GM18502 (cell line): Measurements from ENCODE around the gene FGFR3.

ENCODE experiments used
- ATAC-seq: cut with Tn5 transposase; IDR thresholded peaks from one replicate; pipeline ENCODE4 v1.9.1; 2021; ENCODE audit warnings: mild to moderate bottlenecking; ENCODE audit not compliant: unreplicated experiment, poor library complexity

The FGFR3 gene

GRCh38 chr4:1792832-1793495, at the start of gene FGFR3:
TSS of gene FGFR3 (plus strand) at chr4:1793293. CDS start at chr4:1793935, 642 bp downstream.
- ATAC-seq, result no peak

GRCh38 chr4:1743551-1743950, 49.5 kb upstream of the FGFR3 start:
- ATAC-seq, result no peak

- ATAC-seq, result no peak
Measured at GRCh38 chr4:1743975-1744374, 49.1 kb upstream of the FGFR3 start.

- ATAC-seq, result no peak
Measured at GRCh38 chr4:1744552-1744951, 48.5 kb upstream of the FGFR3 start.

- ATAC-seq, result no peak
Measured at GRCh38 chr4:1745165-1745564, 47.9 kb upstream of the FGFR3 start.

GRCh38 chr4:1745697-1746096, 47.4 kb upstream of the FGFR3 start:
- no peak for ATAC-seq

GRCh38 chr4:1746265-1746691, 46.8 kb upstream of the FGFR3 start:
- no peak for ATAC-seq

- no peak for ATAC-seq
Measured at GRCh38 chr4:1746919-1747602, 46.0 kb upstream of the FGFR3 start.

GRCh38 chr4:1747603-1747967, 45.5 kb upstream of the FGFR3 start:
- no peak for ATAC-seq

- peak; percentile 45 for ATAC-seq
Measured at GRCh38 chr4:1748465-1748995, 44.6 kb upstream of the FGFR3 start.

- no peak for ATAC-seq
Measured at GRCh38 chr4:1749370-1749769, 43.7 kb upstream of the FGFR3 start.

- no peak for ATAC-seq
Measured at GRCh38 chr4:1749826-1750225, 43.3 kb upstream of the FGFR3 start.

- no peak for ATAC-seq
Measured at GRCh38 chr4:1750381-1751154, 42.5 kb upstream of the FGFR3 start.

GRCh38 chr4:1751155-1751918, 41.8 kb upstream of the FGFR3 start:
- no peak for ATAC-seq

- no peak for ATAC-seq
Measured at GRCh38 chr4:1751919-1752283, 41.2 kb upstream of the FGFR3 start.

GRCh38 chr4:1752284-1753041, 40.6 kb upstream of the FGFR3 start:
- ATAC-seq, result no peak

GRCh38 chr4:1753294-1753696, 39.8 kb upstream of the FGFR3 start:
- ATAC-seq, result no peak

GRCh38 chr4:1753697-1754311, 39.3 kb upstream of the FGFR3 start:
- ATAC-seq, result no peak

- no peak for ATAC-seq
Measured at GRCh38 chr4:1754336-1754735, 38.8 kb upstream of the FGFR3 start.
